ENCODE data around the gene PHLPP1.

Gene PHLPP1

GRCh38 chr18:63025251-63026090, 310.1 kb downstream of the PHLPP1 start:
- DNase-seq = no peak

- DNase-seq = no peak
Observed at GRCh38 chr18:63028380-63028779, 313.0 kb downstream of the PHLPP1 start.
